Activated CD8-positive, alpha-beta memory T cell treated with anti-CD3 and anti-CD28 coated beads, Interleukin-2, amount 50 U/mL, for 1 hour (primary cell): ENCODE data around the gene TRAPPC10.

Experiments used
- DNase-seq: peaks from one replicate; pipeline ENCODE4 v3.0.0-alpha.2; 2020; ENCODE audit errors: extremely low read depth

TRAPPC10 gene

GRCh38 chr21:44002511-44002910 lies 9.6 kb upstream of the TRAPPC10 start:
- no peak for DNase-seq

DNA sequence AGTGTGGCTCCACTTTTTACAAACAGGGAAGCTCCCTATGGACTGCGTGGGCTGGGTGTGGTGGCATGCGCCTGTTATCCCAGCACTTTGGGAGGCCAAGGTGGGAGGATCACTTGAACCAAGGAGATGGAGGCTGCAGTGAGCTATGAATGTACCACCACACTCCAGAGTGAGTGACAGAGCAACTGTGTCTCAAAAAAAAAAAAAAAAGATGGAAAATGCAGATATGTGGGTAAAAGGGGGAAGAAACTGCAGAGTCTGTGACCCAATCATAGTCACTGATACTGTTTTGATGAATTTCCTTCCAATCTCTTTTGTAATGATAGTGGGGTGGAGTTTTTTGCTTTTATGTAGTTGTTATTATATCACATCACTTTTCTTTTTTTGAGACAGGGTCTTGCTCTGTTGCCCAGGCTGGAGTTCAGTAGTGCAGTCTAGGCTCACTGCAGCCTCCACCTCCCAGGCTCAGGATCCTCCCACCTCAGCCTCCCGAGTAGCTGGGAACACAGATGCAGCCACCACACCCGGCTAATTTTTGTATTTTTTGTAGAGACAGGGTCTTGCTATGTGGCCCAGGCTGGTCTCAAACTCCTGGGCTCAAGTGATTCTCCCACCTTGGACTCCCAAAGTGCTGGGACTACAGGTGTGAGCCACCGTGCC lies 8.7 kb upstream of the TRAPPC10 start:
- DNase-seq = no peak

GRCh38 chr21:44005071-44005470 lies 7.0 kb upstream of the TRAPPC10 start:
- no peak for DNase-seq

- DNase-seq = no peak
These were observed 6.5 kb upstream of the TRAPPC10 start for GRCh38 chr21:44005593-44005992.

DNA sequence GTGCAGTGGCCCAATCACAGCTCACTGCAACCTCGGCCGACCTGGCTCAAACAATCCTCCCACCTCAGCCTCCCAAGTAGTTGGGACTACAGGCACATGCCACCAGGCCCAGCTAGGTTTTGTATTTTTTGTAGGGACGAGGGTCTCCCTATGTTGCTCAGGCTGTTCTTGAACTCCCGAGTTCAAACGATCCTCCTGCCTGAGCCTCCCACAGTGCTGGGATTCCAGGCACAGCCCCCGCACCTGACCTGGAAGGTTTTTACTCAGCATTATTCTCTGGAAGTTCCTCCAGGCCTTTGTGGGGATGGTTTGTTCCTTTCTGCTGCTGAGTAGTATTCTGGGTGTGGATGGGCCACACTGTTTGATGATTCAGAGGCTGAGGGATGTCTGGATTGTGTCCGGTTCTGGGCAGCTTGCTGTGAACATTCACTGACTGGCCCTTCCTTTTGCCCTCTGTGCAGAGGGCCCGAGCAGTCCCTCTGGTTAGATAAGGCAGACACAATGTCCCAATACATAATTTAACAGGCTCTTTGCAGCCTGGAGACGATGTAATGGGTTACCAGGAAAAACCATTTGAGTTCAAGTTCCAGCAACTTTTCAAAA lies 6.0 kb upstream of the TRAPPC10 start:
- no peak for DNase-seq

DNA sequence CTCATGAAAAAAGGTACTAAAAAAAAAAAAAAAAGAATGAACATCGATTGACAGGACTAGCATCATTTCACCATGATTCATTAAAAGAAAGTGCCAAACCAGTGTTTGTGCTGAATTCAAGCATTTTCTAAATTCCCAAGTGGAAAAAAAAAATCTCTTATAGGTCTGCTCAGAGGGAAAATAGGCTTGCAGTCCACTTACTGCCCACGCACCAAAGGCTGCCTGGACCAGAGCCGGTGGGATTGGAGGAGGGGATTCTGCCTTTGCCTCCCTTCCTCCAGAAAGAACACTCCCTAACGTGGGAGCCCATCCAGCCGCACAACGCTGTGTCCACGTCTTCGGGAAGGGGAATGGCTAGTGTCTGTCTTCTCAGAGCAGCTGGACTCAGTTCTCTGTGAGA lies 5.5 kb upstream of the TRAPPC10 start:
- DNase-seq = no peak

DNA sequence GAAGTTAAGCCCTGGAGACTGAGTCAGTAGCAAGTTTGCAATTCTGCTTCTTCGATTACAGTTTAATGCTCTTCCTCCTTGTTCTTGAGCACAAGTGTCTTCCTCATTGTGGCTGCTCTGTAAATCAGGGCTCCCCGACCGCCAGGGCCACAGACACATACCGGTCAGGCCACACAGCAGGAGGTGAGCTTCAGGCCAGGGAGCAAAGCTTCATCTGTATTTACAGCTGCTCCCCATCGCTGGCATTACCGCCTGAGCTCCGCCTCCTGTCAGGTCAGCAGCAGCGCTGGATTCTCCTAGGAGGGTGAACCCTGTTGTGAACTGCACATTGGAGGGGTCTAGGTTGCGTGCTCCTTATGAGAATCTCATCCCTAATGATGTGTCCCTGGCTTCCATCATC lies 1.7 kb upstream of the TRAPPC10 start:
- no peak for DNase-seq

DNA sequence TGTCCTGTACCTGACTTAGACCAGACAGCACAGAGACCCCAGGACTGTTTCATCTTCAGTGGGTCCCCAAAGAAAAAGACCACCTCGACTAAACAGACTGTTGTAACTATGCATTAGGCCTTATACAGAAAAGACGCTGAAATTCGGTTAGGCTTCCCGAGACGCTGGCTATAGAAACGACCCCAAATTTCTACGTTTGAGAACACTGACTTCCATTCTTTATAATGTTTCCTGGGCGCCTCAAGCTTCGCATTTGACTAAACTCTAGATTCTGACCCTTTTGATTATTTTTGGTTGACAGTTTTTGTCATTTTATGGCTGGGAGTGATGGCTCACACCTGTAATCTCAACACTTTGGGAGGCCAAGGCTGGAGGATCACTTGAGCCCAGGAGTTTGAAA lies 986 bp upstream of the TRAPPC10 start:
- DNase-seq = no peak

DNA sequence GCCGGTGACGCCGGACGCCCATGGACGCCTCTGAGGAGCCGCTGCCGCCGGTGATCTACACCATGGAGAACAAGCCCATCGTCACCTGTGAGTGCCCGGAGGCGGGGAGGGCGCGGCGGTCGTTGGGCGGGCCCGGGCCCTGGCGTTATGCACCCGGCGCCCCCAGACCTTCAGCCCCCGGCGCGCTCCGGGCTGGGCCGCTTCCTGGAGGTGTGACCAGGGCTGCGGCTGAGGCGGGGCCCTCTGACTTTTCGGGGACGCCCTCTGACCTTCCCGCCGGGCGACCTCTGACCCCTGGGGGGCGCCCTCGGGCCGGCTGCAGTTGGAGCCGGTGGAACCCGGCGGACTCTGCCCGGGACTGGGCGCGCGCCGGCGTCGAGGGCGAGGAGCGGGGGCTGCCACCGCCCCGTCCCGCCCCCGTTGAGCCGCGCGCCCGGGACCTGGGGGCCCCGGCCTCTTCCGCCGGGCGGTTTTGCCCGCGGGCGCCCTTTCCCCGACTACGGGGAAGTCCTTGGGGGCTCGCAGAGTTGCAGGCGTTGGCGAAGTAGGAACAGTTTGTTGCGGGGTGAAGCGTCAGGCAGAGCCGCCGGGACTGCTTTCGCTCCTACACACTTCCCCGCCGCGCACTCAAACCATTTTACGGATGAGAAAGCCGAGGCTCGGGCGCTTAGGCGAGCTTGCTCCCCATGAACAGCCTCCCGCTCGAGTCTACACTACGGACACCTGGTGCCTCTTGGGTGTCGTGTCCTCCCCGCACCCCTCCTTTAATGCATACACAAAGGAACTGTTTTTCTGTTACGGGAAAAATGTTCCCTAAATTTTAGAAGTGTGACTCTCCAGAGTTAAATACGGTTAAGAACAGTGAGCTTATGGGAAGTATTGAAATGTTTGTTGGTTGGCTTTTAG lies 618 bp downstream of the TRAPPC10 start:
- peak; percentile 59 for DNase-seq

DNA sequence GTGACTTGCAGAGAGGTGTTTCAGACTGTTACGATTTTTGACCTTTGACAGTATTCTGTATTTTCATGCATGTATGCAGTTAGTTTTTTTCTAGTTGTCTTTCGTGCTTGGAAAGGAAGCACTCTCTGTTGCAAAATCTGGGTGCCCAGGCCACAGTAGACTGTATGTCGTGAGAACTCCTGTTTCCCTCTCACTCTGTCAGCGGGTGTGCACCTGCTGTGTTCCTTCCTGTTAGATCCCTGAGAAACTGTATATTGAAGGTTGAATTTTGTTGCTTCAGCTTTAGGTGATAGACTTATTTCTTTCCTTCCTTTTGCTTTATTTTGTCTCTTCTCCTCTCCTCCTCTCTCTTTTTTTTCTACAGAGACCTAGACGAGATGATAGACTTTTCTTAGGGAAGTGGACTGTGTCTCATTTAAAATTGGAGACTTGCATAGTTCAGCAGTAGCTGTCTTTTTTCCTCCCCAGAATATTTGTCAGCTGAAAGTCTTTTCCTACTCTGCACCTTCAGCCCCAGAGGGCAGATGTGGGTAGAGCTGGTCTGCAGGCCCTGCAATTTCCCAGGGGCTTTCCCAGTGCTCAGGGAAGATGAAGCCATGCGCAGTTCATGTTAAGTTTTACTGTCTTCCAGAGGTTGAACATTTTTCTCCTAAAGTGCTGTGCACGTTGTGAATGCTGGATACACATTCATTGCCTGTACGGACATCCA lies 1.4 kb downstream of the TRAPPC10 start:
- DNase-seq = no peak

- no peak for DNase-seq
These were observed 5.5 kb downstream of the TRAPPC10 start for GRCh38 chr21:44017601-44018000.

GRCh38 chr21:44018127-44018526 lies 6.0 kb downstream of the TRAPPC10 start:
- no peak for DNase-seq

DNA sequence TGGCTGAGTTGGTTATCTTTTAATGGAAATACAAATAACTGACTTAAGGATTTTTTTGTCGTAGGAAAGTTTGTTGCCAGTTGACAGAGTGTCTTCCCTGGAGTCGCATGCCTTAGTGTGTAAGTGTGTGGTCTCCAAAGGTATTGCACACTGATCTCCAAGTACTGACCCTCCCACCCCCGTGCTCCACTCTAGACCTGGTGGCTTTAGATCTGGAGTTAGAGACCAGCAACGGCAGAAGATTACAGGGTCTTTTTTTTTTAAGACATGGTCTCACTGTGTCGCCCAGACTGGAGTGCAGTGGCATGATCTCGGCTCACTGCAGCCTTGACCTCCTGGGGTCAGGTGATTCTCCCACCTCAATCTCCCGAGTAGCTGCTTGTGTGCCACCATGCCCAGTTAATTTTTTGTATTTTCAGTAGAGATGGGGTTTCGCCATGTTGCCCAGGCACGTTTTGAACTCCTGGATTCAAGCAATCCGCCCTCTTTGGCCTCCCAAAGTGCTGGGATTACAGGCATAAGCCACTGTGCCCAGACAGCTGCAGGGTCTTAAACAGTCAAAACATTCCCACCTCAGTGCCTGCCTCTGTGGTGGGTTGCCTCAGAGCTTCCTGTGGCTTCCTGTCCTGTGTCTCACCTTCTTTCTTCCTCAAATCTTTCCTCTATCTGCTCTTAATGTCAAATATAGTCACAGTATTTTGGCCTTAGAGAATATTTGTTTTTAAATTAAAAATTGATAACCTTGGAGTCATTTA lies 6.9 kb downstream of the TRAPPC10 start:
- no peak for DNase-seq

- DNase-seq = no peak
These were observed 7.5 kb downstream of the TRAPPC10 start for GRCh38 chr21:44019568-44019958.

GRCh38 chr21:44020551-44020950 lies 8.4 kb downstream of the TRAPPC10 start:
- DNase-seq = no peak

GRCh38 chr21:44021064-44021463 lies 9.0 kb downstream of the TRAPPC10 start:
- DNase-seq = no peak

- no peak for DNase-seq
These were observed 12.1 kb downstream of the TRAPPC10 start for GRCh38 chr21:44024257-44024656.

- no peak for DNase-seq
These were observed 12.8 kb downstream of the TRAPPC10 start for GRCh38 chr21:44024887-44025353.

GRCh38 chr21:44027607-44028286 lies 15.6 kb downstream of the TRAPPC10 start:
- DNase-seq = no peak

DNA sequence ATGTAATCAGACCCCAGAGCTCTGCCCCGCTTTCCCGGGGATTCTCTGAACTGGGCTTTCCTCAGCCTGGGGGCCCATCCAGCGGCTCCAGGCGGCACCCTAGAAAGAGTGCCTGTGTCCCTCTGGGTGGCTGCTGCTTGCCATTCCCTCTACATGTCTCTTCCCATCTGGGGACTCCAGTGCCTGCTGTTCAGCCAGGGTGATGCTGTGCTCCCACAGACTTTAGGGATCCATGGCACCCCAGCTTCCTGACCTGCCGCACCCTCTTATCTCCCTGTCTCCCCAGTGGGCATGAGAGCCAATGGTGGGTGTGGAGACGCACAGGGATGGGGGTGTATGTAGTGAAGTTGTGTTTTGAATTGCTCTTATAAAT lies 16.2 kb downstream of the TRAPPC10 start:
- no peak for DNase-seq
